Ascending aorta (tissue), 2 donors: ENCODE data around the gene D2HGDH. TPM values are rescaled to one million over a fixed set of nuclear protein-coding genes. Genes with fewer than 3 reads are reported as not detected.

Experiments
- DNase-seq, 2 donors: peaks; one replicate each; pipeline ENCODE4 v3.0.0-alpha.2; 2019; ENCODE audit warnings: low spot score in 2 of 2
- H3K27ac ChIP-seq, 2 donors: fragments of 200-600 bp; sonication (generic); one replicate each; pipeline ENCODE4 v1.5.1; 2016 to 2017; ENCODE audit warnings: mild to moderate bottlenecking in 1 of 2
- H3K27me3 ChIP-seq: fragments of 200-600 bp; sonication (generic); one replicate; pipeline ENCODE4 v1.5.1; 2017
- H3K36me3 ChIP-seq, 2 donors: fragments of 200-600 bp; sonication (generic); one replicate each; pipeline ENCODE4 v1.5.1; 2016
- H3K4me1 ChIP-seq, 2 donors: fragments of 200-600 bp; sonication (generic); one replicate each; pipeline ENCODE4 v1.5.1; 2016 to 2017; ENCODE audit warnings: mild to moderate bottlenecking in 1 of 2
- H3K4me3 ChIP-seq, 2 donors: fragments of 200-600 bp; sonication (generic); one replicate each; pipeline ENCODE4 v1.5.1; 2016 to 2017; ENCODE audit warnings: mild to moderate bottlenecking in 1 of 2
- H3K9me3 ChIP-seq, 2 donors: fragments of 200-600 bp; sonication (generic); one replicate each; pipeline ENCODE4 v1.5.1; 2016
- intact Hi-C: fragments of 100-400 bp; cut with DNase I; formaldehyde crosslinking; loops from one replicate; pipeline ENCODE4 v1.15.1; 2023
- total RNA-seq: library from RNA; depleted of rRNA; stranded (reverse); fragments of >200 nt; gene quantifications from one replicate; pipeline ENCODE4 v1.1.0, GENCODE V29; 2016
- TF ChIP-seq, protein P1 (sequence below), 3 experiments: fragments of 200-600 bp in 2 of 3; fragments of 450-650 bp in 1 of 3; sonication (generic) in 2 of 3; IDR thresholded peaks; one replicate each; pipeline ENCODE4 v1.5.1; 2016 to 2019; ENCODE audit warnings: antibody characterized with exemption in 3 of 3, mild to moderate bottlenecking in 1 of 3, moderate library complexity in 1 of 3

Gene D2HGDH
- total RNA-seq, 1 donor from 2014 or later: 22.2 TPM

DNA sequence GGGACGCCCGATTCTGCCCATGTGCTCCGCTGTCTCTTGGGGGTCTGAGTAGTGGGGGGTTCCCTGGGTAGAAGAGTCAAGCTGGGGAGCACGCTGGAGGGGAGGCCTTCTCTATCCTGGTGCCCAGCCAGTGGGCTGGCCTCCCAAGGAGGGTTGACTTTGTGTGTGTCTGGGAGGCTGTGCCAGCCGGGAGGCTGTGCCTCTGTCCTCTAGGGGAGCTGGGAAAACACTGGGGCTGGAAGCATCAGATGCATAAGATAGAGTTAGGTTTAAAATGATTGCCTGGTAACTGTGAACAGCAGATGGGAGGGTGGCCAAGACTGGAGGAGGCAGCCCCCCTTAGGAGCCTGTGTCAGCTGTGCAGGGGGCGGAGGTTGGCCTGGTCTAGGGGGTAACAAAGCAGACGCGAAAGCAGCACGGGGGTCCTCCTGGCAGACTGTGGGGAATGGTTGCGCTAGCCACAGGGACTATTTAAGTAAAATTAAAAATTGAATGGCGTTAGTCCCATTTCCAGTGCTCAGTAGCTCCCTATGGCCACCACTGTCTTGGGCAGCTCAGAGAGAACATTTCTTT lies 31.3 kb upstream of the D2HGDH start:
- intact Hi-C loops: loop anchor here (5.0 kb wide), 1 partner anchor 386 kb away; the partner anchor contains the start of genes HDLBP and SEPTIN2
- DNase-seq: no peak
- Histone ChIP-seq H3K4me1 (peaks cover 6 to 14% of the 10 kb centered on the region in 2 donors), H3K4me3 (peak overlapping the region; percentile 75 to 82), H3K27me3 (no peaks in the 10 kb centered on the region), H3K27ac (peak overlapping the region; percentile 93 to 96), H3K9me3 (no peaks in the 10 kb centered on the region), H3K36me3 (peaks cover 13 to 35% of the 10 kb centered on the region in 2 donors)
- TF ChIP-seq, protein P1, sequence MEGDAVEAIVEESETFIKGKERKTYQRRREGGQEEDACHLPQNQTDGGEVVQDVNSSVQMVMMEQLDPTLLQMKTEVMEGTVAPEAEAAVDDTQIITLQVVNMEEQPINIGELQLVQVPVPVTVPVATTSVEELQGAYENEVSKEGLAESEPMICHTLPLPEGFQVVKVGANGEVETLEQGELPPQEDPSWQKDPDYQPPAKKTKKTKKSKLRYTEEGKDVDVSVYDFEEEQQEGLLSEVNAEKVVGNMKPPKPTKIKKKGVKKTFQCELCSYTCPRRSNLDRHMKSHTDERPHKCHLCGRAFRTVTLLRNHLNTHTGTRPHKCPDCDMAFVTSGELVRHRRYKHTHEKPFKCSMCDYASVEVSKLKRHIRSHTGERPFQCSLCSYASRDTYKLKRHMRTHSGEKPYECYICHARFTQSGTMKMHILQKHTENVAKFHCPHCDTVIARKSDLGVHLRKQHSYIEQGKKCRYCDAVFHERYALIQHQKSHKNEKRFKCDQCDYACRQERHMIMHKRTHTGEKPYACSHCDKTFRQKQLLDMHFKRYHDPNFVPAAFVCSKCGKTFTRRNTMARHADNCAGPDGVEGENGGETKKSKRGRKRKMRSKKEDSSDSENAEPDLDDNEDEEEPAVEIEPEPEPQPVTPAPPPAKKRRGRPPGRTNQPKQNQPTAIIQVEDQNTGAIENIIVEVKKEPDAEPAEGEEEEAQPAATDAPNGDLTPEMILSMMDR (IDR thresholded peaks at IDR 0.05): no peak

DNA sequence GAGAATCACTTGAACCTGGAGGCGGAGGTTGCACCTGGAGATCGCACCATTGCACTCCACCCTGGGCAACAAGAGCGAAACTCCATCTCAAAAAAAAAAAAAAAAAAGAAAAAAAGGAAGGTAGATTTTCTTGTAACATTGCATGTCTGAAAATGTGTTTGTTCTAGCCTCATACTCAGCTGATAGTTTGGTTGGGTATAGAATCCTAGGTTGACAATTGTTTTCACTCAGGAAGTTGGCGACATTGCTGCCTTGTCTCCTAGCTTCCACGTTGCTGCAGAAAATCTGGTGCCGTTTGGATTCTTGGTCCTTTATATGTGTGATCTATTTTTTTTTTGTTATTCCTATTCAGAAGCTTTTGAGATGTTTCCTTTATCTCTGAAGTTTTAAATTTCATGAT lies 27.9 kb upstream of the D2HGDH start:
- H3K36me3 ChIP-seq: peaks cover 40 to 68% of the 10 kb centered on the region in 2 donors
- intact Hi-C loops: no loop called here
- H3K4me3 ChIP-seq: no peak overlapping the region
- TF ChIP-seq, protein P1 (IDR thresholded peaks at IDR 0.05): no peak
- H3K27ac ChIP-seq: no peak overlapping the region
- no peaks in the 10 kb centered on the region for H3K27me3 ChIP-seq
- H3K4me1 ChIP-seq: peaks cover 6% of the 10 kb centered on the region in 2 donors
- DNase-seq: no peak
- H3K9me3 ChIP-seq: no peaks in the 10 kb centered on the region

DNA sequence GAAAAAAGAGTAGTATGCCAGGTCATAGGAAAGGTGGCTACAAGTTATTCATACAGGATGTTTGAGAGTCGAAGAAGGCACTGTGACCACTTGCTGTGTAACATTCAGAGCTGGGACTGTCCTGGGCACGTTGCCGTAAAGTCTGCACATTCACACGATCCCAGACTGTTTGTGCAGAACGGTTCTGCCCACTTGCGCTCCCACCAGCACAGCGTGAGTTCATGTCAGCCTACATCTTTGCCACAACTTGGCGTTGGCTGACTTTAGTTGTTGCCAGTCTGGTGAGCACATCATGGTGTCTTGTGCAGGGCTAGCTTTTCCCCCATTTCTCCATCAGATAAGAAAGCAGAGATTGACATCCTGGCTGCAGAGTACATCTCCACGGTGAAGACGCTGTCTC lies 25.6 kb upstream of the D2HGDH start:
- no peak for DNase-seq
- intact Hi-C loops: no loop called here
- TF ChIP-seq, protein P1 (IDR thresholded peaks at IDR 0.05): no peak

DNA sequence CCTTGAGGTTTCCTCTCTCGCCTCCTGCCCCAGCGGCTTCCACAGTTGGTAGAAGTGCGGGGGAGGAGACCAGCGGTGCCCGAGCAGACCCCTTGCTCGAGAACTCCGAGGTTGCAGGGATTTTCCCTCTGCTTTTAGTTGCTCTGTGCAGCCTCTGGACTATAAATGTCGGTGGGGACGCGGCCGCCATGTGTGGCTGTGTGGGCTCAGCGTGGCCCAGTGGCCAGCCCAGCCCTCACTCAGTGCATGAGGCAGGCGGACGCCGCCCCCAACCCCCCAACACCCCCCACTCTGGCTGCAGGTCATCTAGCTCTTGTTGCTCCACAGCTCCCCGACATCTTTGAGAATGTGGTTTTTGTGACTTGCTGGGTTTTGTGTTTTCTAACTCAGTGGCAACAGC lies 15.3 kb upstream of the D2HGDH start:
- Histone ChIP-seq H3K9me3 (peaks cover 0 to 7% of the 10 kb centered on the region in 2 donors), H3K4me1 (no peaks in the 10 kb centered on the region), H3K27ac (no peak overlapping the region), H3K4me3 (no peak overlapping the region), H3K36me3 (peaks cover 67 to 76% of the 10 kb centered on the region in 2 donors), H3K27me3 (no peaks in the 10 kb centered on the region)
- DNase-seq: no peak
- TF ChIP-seq, protein P1 (IDR thresholded peaks at IDR 0.05): no peak
- intact Hi-C loops: no loop called here

More for the DNA sequence above, 25.6 kb upstream of the D2HGDH start:
- peaks cover 0 to 3% of the 10 kb centered on the region in 2 donors for H3K9me3 ChIP-seq
- H3K27me3 ChIP-seq: no peaks in the 10 kb centered on the region
- H3K36me3 ChIP-seq: peaks cover 62 to 91% of the 10 kb centered on the region in 2 donors
- H3K27ac ChIP-seq: no peak overlapping the region
- H3K4me3 ChIP-seq: no peak overlapping the region
- no peaks in the 10 kb centered on the region for H3K4me1 ChIP-seq

DNA sequence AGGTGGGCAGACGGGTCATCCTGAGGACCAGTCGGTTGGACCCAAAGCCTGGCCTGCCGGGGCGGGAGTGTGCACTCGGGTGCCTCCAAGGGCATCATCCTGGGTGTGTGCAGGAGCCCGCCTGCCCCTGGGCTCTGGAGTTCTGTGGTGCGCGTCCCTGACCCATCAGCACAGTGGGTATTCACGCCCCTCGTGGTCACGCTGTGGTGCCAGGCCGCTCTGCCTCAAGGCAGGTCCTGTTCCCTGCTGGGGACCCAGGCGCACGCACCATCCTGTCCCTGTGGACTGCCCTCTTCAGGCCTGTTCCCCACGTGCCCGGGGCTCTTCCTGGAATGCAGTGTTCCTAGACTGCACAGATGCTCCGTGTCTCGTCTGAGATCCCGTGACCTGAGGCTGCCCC lies 14.3 kb upstream of the D2HGDH start:
- intact Hi-C loops: no loop called here
- TF ChIP-seq, protein P1 (IDR thresholded peaks at IDR 0.05): no peak
- peaks cover 61 to 76% of the 10 kb centered on the region in 2 donors for H3K36me3 ChIP-seq

More for the DNA sequence above, 14.3 kb upstream of the D2HGDH start:
- Histone ChIP-seq H3K9me3 (no peaks in the 10 kb centered on the region), H3K4me3 (no peak overlapping the region), H3K27me3 (no peaks in the 10 kb centered on the region), H3K4me1 (no peaks in the 10 kb centered on the region), H3K27ac (no peak overlapping the region)
- DNase-seq: no peak
